Ishikawa (cell line): ENCODE measurements around the gene HSD11B1.

ENCODE experiments used
- EP300 ChIP-seq: IDR thresholded peaks from 2 replicates; pipeline ENCODE4 v1.6.1; 2012; ENCODE audit warnings: borderline replicate concordance
- TF ChIP-seq, protein P1 (sequence below): IDR thresholded peaks from 2 replicates; pipeline ENCODE4 v1.6.1; 2012

DNA sequence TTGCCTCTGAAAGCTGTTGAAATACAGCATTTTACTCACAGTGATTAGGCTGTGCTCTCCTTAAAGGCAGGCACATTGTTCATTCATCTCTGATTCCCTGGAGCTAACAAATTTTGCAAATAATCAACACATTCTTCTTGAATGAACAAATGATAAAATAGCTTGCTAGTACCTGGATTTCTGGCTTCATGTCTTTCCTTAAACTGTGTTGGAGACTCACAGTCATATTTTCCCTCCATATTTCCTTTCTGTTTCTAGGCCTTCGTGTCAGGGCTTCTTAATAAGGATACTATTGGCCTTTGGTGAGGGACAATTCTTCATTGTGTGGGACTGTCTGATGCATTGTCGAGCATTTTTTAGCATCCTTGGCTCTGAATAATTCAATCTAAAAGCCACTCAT lies 9.7 kb downstream of the HSD11B1 start:
- TF ChIP-seq EP300, result no peak
- TF ChIP-seq, protein P1, sequence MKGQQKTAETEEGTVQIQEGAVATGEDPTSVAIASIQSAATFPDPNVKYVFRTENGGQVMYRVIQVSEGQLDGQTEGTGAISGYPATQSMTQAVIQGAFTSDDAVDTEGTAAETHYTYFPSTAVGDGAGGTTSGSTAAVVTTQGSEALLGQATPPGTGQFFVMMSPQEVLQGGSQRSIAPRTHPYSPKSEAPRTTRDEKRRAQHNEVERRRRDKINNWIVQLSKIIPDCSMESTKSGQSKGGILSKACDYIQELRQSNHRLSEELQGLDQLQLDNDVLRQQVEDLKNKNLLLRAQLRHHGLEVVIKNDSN, result no peak
